Peyer's patch (tissue), 4 donors: ENCODE data around the gene KCNQ1OT1. TPM values are rescaled to one million over a fixed set of nuclear protein-coding genes. Genes with fewer than 3 reads are reported as not detected.

Experiments used
- DNase-seq, 3 donors: peaks; one replicate each; pipeline ENCODE4 v3.0.0-alpha.2; 2017 to 2019
- H3K27ac ChIP-seq, 4 donors: fragments of 200-600 bp; sonication (generic); one replicate each; pipeline ENCODE4 v1.5.1; 2016 to 2019
- H3K27me3 ChIP-seq, 2 donors: fragments of 200-600 bp; sonication (generic); one replicate each; pipeline ENCODE4 v1.5.1; 2019
- H3K36me3 ChIP-seq, 3 donors: fragments of 200-600 bp; sonication (generic); one replicate each; pipeline ENCODE4 v1.5.1; 2016 to 2019
- H3K4me1 ChIP-seq, 4 donors: fragments of 200-600 bp; sonication (generic); one replicate each; pipeline ENCODE4 v1.5.1; 2016 to 2019
- H3K4me3 ChIP-seq, 4 donors: fragments of 200-600 bp; sonication (generic); 1 replicate in 3 of 4; 2 replicates in 1 of 4; pipeline ENCODE4 v1.5.1; 2016 to 2019; ENCODE audit warnings: mild to moderate bottlenecking in 1 of 4
- H3K9me3 ChIP-seq, 4 donors: fragments of 200-600 bp; sonication (generic); one replicate each; pipeline ENCODE4 v1.5.1; 2016 to 2019; ENCODE audit warnings: mild to moderate bottlenecking in 1 of 4
- POLR2A ChIP-seq, 2 donors: fragments of 450-650 bp; IDR thresholded peaks; one replicate each; pipeline ENCODE4 v1.5.1; 2017; ENCODE audit warnings: antibody characterized with exemption in 2 of 2, mild to moderate bottlenecking in 2 of 2, moderate library complexity in 2 of 2
- total RNA-seq, 4 donors: library from RNA; depleted of rRNA; stranded (reverse); fragments of >200 nt; gene quantifications; one replicate each; pipeline ENCODE4 v1.1.0, GENCODE V29; 2016
- TF ChIP-seq, protein P1 (sequence below), 6 experiments: fragments of 450-650 bp in 4 of 6; fragments of 200-600 bp in 2 of 6; sonication (generic) in 1 of 6; IDR thresholded peaks; one replicate each; pipeline ENCODE4 v1.5.1; 2017 to 2019; ENCODE audit warnings: antibody characterized with exemption in 6 of 6, mild to moderate bottlenecking in 3 of 6, moderate library complexity in 1 of 6

Gene KCNQ1OT1
- total RNA-seq, 4 donors from 2014 or later = 3.2 to 6.2 (median 4.5) TPM

DNA sequence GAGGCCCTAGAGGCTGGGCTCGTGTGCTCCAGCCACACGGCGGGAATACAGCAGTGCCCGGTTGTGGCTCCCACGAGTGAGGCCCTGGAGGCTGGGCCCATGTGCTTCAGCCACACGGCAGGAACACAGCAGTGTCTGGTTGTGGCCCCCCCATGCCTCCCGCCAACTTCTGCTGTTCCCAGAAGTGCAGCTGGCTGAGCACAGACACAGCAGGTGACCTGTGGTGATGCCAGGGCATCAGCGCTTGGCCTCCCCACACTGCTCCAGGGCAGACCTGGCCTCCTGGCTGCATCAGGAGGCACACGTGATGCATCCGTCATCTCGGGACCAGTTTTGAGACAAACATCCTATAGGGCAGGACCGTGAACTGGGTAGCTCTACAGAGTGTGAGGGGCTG, 110.3 kb downstream of the KCNQ1OT1 start:
- H3K9me3 ChIP-seq = no peaks in the 10 kb centered on the region
- no peaks in the 10 kb centered on the region for H3K36me3 ChIP-seq
- H3K27ac ChIP-seq = no peak overlapping the region
- no peak overlapping the region for H3K4me3 ChIP-seq
- H3K27me3 ChIP-seq = no peaks in the 10 kb centered on the region
- DNase-seq = no peak
- TF ChIP-seq, protein P1, sequence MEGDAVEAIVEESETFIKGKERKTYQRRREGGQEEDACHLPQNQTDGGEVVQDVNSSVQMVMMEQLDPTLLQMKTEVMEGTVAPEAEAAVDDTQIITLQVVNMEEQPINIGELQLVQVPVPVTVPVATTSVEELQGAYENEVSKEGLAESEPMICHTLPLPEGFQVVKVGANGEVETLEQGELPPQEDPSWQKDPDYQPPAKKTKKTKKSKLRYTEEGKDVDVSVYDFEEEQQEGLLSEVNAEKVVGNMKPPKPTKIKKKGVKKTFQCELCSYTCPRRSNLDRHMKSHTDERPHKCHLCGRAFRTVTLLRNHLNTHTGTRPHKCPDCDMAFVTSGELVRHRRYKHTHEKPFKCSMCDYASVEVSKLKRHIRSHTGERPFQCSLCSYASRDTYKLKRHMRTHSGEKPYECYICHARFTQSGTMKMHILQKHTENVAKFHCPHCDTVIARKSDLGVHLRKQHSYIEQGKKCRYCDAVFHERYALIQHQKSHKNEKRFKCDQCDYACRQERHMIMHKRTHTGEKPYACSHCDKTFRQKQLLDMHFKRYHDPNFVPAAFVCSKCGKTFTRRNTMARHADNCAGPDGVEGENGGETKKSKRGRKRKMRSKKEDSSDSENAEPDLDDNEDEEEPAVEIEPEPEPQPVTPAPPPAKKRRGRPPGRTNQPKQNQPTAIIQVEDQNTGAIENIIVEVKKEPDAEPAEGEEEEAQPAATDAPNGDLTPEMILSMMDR (IDR thresholded peaks at IDR 0.05) = no peak
- no peak for TF ChIP-seq POLR2A (IDR thresholded peaks at IDR 0.05)
- no peaks in the 10 kb centered on the region for H3K4me1 ChIP-seq

DNA sequence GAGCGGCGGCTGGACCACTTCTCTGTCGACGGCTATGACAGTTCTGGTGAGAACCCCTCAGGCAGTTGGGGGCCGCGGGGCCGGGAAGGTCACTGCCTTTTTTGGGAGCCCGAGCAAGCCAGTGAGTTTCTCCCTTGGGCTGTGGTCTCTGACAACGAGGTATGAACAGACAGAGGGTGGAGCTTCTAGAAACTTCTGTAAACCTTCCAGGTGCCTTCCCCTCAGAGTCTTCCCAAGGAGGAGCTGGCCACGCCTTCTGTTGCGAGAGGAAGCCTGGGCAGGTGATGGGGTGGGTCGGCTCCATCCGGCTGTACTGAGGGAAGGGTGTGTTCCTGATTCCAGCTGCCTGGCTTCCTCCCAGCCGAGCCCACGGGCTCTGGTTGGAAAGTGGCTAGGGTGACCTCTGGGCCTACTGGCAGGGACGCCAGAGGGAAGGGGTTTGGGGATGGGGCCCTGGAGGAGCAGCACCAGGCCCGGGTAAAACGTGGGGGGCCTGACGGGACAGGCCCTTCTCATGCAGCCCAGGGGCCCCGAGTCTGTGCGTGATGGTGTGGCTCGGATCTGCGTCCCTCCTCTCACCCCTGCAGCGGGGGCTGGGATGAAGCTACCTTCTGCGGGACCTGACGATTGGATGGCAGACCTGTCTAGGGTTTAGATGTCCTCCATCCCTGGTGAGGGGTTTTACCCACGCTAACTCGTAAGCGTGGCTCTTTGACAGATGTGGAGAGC, 110.8 kb downstream of the KCNQ1OT1 start:
- DNase-seq = peak in 2 of 3 donors; percentile 45 to 56
- no peaks in the 10 kb centered on the region for H3K27me3 ChIP-seq
- H3K36me3 ChIP-seq = no peaks in the 10 kb centered on the region

DNA sequence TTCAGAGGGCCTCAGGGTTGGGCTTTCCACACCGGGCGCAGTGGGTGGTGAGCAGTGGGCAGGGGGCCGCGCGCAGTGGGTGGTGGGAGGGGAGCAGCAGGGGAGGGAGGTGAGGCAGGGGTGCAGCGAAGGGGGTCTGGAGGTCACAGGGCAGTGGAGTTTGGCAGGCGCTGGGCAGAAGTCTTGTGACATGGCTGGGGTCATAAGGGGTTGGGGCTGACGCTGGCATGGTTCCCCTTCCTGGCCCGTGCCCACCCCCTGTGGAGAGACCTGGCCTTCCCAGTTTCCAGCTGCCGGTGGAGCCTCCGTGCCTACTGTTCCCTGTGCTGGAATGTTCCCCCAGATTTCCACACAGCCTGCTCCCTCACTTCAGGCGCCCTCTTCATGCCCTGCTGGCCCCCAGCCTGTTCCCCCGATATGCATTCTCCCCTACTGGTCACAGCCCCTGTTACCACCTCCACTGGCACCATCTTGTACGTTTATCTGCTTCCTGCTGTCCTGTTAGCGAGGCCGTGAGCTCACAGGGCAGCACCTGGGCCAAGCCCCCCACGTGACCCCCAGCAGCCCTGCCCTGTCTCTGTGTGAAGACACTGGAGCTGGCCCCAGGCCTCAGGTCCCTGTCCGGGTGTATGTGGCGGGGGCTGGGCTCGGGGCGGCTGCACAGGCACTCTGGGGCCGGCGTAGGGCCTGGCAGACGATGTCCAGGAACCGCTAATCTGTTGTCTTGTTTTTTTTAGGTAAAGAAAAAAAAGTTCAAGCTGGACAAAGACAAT, 111.6 kb downstream of the KCNQ1OT1 start:
- no peaks in the 10 kb centered on the region for H3K4me1 ChIP-seq
- TF ChIP-seq, protein P1 (IDR thresholded peaks at IDR 0.05) = no peak
- peak in 1 of 3 donors; percentile 43 for DNase-seq
- no peak overlapping the region for H3K27ac ChIP-seq
- H3K9me3 ChIP-seq = no peaks in the 10 kb centered on the region
- H3K36me3 ChIP-seq = no peaks in the 10 kb centered on the region
- no peaks in the 10 kb centered on the region for H3K27me3 ChIP-seq
- H3K4me3 ChIP-seq = no peak overlapping the region

More for the DNA sequence above, 110.8 kb downstream of the KCNQ1OT1 start:
- Histone ChIP-seq H3K9me3 (no peaks in the 10 kb centered on the region), H3K4me3 (no peak overlapping the region), H3K27ac (no peak overlapping the region), H3K4me1 (no peaks in the 10 kb centered on the region)
- no peak for TF ChIP-seq POLR2A (IDR thresholded peaks at IDR 0.05)
- TF ChIP-seq, protein P1 (IDR thresholded peaks at IDR 0.05) = no peak

DNA sequence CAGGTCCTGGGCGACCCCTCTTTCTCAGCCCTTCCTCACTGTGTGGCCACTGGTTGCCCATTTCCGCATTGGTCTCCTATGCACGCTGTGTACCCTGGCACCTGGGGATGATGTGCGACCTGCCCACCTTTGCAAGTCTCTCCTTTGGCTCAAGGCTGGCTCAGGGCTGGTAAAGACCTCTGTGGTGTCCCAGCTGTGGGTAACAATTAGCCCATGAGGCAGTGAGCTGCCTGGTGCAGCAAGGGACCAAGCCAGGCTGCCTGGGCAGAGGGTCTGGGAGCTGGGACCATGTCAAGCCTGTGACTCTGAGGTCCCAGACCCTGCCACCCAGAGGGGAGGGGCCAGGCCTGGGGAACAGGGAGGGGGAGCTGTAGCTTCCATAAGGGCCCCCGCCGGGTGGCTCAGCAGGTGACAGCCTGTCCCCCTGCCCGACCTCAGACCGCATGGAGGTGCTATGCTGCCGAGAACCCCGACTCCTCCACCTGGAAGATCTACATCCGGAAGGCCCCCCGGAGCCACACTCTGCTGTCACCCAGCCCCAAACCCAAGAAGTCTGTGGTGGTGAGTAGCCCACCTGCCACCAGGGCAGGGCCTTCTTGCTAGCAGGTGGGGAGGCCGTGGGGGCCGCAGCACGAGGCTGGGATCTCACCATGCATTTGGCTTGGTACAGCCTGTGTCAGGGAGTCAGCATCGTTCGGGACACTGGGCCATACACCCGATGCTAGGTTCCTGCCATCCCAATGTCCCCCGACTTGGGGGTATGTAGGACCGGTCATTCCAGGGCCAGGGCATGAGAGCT, 112.5 kb downstream of the KCNQ1OT1 start:
- DNase-seq = peak in 2 of 3 donors; percentile 8 to 38
- TF ChIP-seq, protein P1 (IDR thresholded peaks at IDR 0.05) = no peak
- TF ChIP-seq POLR2A (IDR thresholded peaks at IDR 0.05) = no peak
- Histone ChIP-seq H3K9me3 (no peaks in the 10 kb centered on the region), H3K27ac (no peak overlapping the region), H3K27me3 (no peaks in the 10 kb centered on the region), H3K4me1 (no peaks in the 10 kb centered on the region), H3K4me3 (no peak overlapping the region), H3K36me3 (no peaks in the 10 kb centered on the region)

DNA sequence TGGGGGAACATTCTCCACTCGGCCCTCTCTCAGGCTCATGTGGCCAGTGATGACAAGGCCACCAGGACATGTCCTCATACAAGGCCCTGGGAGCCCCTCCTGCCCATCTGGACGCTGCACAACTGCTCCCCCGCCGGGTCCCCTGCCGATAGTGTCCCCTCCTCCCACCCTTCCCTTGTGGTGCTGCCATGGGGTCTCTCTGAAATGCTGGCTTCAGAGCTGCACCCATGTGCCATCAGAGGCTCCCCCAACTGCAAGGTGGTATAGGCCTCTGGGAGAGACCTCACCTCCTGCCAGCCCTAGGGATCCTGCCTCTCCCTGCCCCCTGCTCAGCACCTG, 113.0 kb downstream of the KCNQ1OT1 start:
- peak in 1 of 3 donors; percentile 28 for DNase-seq
- no peaks in the 10 kb centered on the region for H3K36me3 ChIP-seq
- no peaks in the 10 kb centered on the region for H3K4me1 ChIP-seq
- no peaks in the 10 kb centered on the region for H3K27me3 ChIP-seq
- TF ChIP-seq POLR2A (IDR thresholded peaks at IDR 0.05) = no peak
- TF ChIP-seq, protein P1 (IDR thresholded peaks at IDR 0.05) = no peak
- no peak overlapping the region for H3K4me3 ChIP-seq
- H3K27ac ChIP-seq = no peak overlapping the region
- H3K9me3 ChIP-seq = no peaks in the 10 kb centered on the region
